Astrocyte of the cerebellum (primary cell): ENCODE measurements around the gene SLC41A3.

ENCODE experiments used
- DNase-seq: peaks from one replicate; pipeline ENCODE4 v3.0.0-alpha.2; 2011; ENCODE audit warnings: low read depth
- H3K4me3 ChIP-seq: 2 replicates; pipeline ENCODE4 v1.5.1; 2011; ENCODE audit warnings: mild to moderate bottlenecking, low read depth, low read length, moderate library complexity
- CTCF ChIP-seq: IDR thresholded peaks from 2 replicates; pipeline ENCODE4 v1.5.1; 2012; ENCODE audit warnings: low read length, low read depth, moderate library complexity, mild to moderate bottlenecking; ENCODE audit errors: missing control alignments
- in situ Hi-C: cut with HindIII; loops from 2 replicates; pipeline ENCODE4 v1.10.0; 2017; ENCODE audit warnings: low sequenced_read_pairs

The SLC41A3 gene

DNA sequence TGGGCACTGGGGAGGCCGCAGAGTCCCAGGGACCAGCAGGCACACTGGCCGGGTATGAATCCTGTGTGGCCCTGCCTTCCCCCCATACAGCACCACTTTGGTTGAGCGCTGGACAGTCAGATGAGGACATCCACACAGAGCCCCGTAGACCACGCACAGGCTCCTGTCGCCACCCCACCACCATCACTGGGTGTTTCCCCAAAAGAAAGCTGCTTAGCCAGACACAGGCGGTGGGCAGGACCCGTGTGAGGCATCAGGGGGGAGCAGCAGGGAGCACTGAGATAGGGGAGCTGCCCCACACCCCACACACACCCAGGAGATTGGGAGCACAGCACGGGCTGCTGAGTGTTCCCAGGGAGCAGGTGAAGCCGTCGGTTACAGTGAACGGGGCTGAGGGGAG lies 42.4 kb upstream of the SLC41A3 start:
- no peak overlapping the region for H3K4me3 ChIP-seq
- DNase-seq = no peak
- in situ Hi-C loops = no loop called here
- no peak for TF ChIP-seq CTCF

DNA sequence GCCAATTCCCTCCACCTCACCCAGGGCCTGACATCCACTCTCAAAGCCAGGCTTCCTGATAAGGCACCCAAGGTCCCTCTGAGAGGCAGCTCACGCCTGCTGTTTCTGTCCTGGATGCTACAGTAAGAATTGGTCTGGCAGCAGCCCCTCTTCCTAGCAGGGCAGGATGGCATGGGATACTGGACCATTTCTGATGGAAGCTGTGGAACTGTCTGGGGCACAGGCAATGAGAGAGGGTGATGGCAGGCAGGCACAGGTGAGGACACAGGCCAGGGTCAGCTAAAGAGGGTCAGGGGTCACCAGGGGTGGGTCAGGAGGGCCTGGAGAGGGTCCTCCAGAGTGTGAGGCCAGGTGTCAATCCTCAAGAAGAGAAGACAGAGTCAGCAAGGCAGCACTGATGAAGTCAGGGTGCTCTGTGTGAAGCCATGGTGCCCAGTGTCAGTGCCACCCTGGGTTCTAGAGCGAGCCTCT lies 41.9 kb upstream of the SLC41A3 start:
- TF ChIP-seq CTCF = no peak
- H3K4me3 ChIP-seq = no peak overlapping the region
- in situ Hi-C loops = no loop called here
- DNase-seq = no peak

GRCh38 chr3:126125341-126125740 lies 41.4 kb upstream of the SLC41A3 start:
- DNase-seq = no peak
- in situ Hi-C loops = no loop called here
- H3K4me3 ChIP-seq = no peak overlapping the region
- no peak for TF ChIP-seq CTCF

GRCh38 chr3:126124896-126125295 lies 41.0 kb upstream of the SLC41A3 start:
- in situ Hi-C loops = no loop called here
- no peak for TF ChIP-seq CTCF
- DNase-seq = no peak
- H3K4me3 ChIP-seq = no peak overlapping the region

DNA sequence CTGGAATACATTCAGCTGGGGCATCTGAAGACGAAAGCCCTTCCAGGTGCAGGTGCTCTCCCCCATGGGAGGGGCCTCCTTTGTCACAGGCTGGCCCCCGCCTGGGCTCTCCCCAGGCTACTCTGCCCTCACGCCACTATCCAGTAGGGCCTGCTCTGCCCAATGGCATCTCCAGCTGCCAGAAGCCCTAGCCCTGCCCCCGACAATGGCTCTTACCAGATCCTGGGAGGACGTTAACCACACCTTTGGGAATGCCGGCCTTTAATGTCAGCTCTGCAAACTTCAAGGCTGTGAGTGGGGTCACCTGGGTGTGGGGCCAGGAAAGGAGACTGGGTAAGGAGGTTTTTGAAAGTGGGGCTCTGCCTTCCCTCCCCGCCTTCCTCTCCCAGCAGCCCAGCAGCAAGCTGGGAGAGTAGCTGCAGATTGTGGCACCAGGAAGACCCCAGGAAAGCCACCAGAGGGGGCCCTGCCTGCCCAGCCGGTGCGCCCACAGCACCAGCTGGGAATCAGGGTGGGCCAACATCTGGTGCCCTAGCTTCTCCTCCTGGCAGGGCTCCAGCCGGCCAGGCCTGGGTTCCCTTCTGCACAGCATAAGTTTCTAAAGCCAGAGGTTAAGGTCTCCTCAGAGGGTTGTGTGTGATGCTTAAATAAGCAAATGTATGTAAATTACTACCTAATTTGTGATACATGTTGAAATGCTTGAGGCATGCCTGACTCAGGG lies 40.4 kb upstream of the SLC41A3 start:
- DNase-seq = no peak
- H3K4me3 ChIP-seq = no peak overlapping the region
- in situ Hi-C loops = no loop called here
- TF ChIP-seq CTCF = no peak

DNA sequence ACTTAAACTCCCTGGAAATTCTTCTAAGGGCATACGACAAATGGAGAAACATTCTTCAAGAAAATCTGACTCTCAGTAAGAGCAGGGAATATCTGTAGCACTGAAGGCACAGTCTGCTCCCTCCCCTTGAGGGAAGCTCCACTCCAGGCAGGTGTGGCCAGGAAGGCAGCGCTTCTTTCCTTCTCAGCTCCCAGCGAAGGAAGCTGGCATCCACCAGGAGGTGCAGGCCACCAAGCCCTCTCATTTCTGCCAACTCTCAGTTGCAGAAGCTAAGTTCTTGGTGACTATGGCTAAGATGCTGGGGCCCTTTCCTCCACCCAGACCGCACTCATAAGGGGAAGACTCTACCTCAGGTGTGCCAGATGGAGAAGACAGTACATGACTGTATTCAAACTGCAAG lies 37.7 kb upstream of the SLC41A3 start:
- no peak overlapping the region for H3K4me3 ChIP-seq
- no peak for DNase-seq
- in situ Hi-C loops = no loop called here
- TF ChIP-seq CTCF = no peak

DNA sequence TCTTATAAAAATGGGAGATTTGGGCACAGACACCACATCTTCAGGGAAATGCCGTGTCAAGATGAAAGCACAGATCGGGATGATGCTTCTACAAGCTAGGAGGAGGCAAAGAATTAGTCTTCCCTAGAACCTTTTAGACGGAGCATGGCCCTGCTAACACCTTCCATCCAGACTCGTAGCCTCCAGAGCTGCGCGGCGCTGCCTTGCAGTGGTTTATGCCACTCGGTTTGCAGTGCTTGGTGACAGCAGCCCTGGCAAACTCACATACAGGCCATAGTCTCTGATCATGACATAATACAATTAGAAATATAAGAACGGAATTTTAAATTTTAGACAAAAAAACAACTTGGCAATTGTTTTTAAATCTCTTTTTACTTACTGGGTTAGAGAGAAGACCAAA lies 37.1 kb upstream of the SLC41A3 start:
- no peak for DNase-seq
- H3K4me3 ChIP-seq = no peak overlapping the region
- TF ChIP-seq CTCF = no peak
- in situ Hi-C loops = no loop called here
